Esophagus squamous epithelium (tissue), 5 donors: ENCODE data around the gene LUC7L. TPM values are rescaled to one million over a fixed set of nuclear protein-coding genes. Genes with fewer than 3 reads are reported as not detected.
"Not testable (repeated sequence)": the region's sequence is repeated elsewhere in the genome, so short reads cannot be mapped to it uniquely, and the experiment has no call there.

ENCODE experiments used
- DNase-seq: peaks from one replicate; lab custom pipeline; 2025; lab: John Stamatoyannopoulos, UW
- H3K27ac ChIP-seq, 4 donors: fragments of 200-600 bp; sonication (generic); one replicate each; pipeline ENCODE4 v1.5.1; 2016 to 2019; ENCODE audit warnings: mild to moderate bottlenecking in 1 of 4
- H3K27me3 ChIP-seq, 4 donors: fragments of 200-600 bp; sonication (generic); 1 replicate in 3 of 4; 2 replicates in 1 of 4; pipeline versions ENCODE4 v1.5.1 to v1.6.0; 2017 to 2021; ENCODE audit warnings: antibody characterized with exemption in 1 of 4
- H3K36me3 ChIP-seq, 3 donors: fragments of 200-600 bp; sonication (generic); one replicate each; pipeline ENCODE4 v1.5.1; 2016 to 2019
- H3K4me1 ChIP-seq, 3 donors: fragments of 200-600 bp; sonication (generic); one replicate each; pipeline ENCODE4 v1.5.1; 2017 to 2019
- H3K4me3 ChIP-seq, 4 donors: fragments of 200-600 bp; sonication (generic); 1 replicate in 3 of 4; 2 replicates in 1 of 4; pipeline ENCODE4 v1.5.1; 2016 to 2019; ENCODE audit warnings: mild to moderate bottlenecking in 2 of 4, moderate library complexity in 1 of 4
- H3K9me3 ChIP-seq, 3 donors: fragments of 200-600 bp; sonication (generic); one replicate each; pipeline ENCODE4 v1.5.1; 2016 to 2019
- POLR2A ChIP-seq, 4 donors: fragments of 450-650 bp; IDR thresholded peaks; one replicate each; pipeline ENCODE4 v1.6.1; 2017; ENCODE audit warnings: antibody characterized with exemption in 4 of 4, mild to moderate bottlenecking in 4 of 4, moderate library complexity in 3 of 4
- WGBS, 2 donors: methylation state at CpG; one replicate each; pipeline ENCODE4 v1.1.5; 2018; 5-methylcytosine and 5-hydroxymethylcytosine counted together
- intact Hi-C: fragments of 100-400 bp; cut with DNase I; formaldehyde crosslinking; loops from one replicate; pipeline ENCODE4 v1.15.0; 2022
- total RNA-seq, 4 donors: library from RNA; depleted of rRNA; stranded (reverse); fragments of >200 nt; gene quantifications; one replicate each; pipeline ENCODE4 v1.1.0, GENCODE V29; 2016
- TF ChIP-seq, protein P1 (sequence below), 6 experiments: fragments of 450-650 bp in 4 of 6; fragments of 200-600 bp in 2 of 6; sonication (generic) in 2 of 6; IDR thresholded peaks; one replicate each; pipeline ENCODE4 v1.5.1; 2016 to 2019; ENCODE audit warnings: antibody characterized with exemption in 6 of 6, mild to moderate bottlenecking in 4 of 6, moderate library complexity in 4 of 6
- donor health status: DM: yes; HTN: yes; CAD: no.

Gene LUC7L
- total RNA-seq, 4 donors from 2014 or later = 33.5 to 74.2 (median 46.5) TPM

DNA sequence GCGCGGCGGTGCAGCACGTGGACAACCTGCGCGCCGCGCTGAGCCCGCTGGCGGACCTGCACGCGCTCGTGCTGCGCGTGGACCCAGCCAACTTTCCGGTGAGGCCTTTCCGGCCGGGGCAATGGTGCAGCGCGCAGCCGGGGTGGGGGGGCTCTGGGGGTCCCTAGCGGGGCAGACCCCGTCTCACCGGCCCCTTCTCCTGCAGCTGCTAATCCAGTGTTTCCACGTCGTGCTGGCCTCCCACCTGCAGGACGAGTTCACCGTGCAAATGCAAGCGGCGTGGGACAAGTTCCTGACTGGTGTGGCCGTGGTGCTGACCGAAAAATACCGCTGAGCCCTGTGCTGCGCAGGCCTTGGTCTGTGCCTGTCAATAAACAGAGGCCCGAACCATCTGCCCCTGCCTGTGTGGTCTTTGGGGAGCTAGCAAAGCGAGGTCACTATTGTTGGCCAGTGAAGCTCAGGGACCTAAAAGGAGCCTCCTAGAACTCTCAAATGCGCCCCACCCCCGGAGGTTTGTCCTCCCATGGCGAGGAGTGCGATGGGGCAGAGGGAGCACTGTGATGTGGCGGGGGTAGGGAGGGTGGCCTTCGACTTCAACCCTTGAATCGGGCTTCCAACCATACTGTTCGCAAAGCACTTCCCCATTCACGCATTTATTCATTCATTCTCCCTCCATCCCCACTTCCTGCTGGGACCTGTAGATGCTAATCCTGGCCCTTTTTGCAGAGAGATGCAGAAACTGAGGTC lies 62.7 kb downstream of the LUC7L start:
- no peak overlapping the region for H3K27ac ChIP-seq
- intact Hi-C loops = no loop called here

DNA sequence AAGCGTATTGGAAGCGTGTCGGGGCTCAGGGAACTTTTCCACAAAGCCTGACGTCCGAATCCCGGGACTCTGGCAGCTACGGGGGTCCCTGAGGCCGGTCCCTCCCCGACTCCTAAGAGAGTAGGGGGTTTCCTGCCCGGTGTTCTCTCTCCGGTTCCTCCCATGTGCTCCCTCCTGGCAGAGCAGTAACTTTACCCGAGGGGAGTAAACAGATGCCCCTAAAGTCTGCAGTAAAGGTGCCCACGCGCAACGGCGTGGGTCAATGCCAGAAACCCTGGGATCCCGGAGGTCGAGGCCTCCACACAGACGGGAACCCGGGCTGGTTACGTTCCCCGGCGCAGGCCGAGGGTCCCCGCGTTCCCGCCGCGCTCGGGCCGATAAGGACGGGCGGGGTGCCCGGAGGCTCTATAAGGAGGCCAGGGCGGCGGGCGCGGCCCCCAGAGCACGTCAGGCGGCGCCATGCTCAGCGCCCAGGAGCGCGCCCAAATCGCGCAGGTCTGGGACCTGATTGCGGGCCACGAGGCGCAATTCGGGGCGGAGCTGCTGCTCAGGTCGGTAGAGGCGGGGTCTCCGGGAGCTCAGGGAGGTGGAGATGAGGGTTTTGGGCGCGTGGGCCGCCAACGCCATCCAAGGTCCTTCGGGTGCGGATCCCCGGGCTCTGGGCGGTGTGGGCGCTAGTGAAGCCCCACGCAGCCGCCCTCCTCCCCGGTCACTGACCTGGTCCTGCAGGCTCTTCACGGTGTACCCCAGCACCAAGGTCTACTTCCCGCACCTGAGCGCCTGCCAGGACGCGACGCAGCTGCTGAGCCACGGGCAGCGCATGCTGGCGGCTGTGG lies 63.5 kb downstream of the LUC7L start, which contains the start of gene HBM:
TSS of gene HBM (plus strand) at position 440 of the 836 bp plus-strand sequence. CDS start at position 460, 20 bp downstream.
- Histone ChIP-seq H3K9me3 (no peaks in the 10 kb centered on the region), H3K4me3 (peak within 1 kb of the TSS in 2 of 4 donors; percentile 22 to 34), H3K4me1 (peaks cover 15 to 21% (median 17%) of the 10 kb centered on the region in 3 donors), H3K27me3 (peaks cover 7 to 87% (median 36%) of the 10 kb centered on the region in 4 donors), H3K36me3 (no peaks in the 10 kb centered on the region), H3K27ac (no peak within 1 kb of the TSS)
- intact Hi-C loops = no loop called here
- DNase-seq = no peak
- WGBS, 2 donors = no CpG with 5 or more reads among the region's 75 CpGs
- TF ChIP-seq, protein P1, sequence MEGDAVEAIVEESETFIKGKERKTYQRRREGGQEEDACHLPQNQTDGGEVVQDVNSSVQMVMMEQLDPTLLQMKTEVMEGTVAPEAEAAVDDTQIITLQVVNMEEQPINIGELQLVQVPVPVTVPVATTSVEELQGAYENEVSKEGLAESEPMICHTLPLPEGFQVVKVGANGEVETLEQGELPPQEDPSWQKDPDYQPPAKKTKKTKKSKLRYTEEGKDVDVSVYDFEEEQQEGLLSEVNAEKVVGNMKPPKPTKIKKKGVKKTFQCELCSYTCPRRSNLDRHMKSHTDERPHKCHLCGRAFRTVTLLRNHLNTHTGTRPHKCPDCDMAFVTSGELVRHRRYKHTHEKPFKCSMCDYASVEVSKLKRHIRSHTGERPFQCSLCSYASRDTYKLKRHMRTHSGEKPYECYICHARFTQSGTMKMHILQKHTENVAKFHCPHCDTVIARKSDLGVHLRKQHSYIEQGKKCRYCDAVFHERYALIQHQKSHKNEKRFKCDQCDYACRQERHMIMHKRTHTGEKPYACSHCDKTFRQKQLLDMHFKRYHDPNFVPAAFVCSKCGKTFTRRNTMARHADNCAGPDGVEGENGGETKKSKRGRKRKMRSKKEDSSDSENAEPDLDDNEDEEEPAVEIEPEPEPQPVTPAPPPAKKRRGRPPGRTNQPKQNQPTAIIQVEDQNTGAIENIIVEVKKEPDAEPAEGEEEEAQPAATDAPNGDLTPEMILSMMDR (IDR thresholded peaks at IDR 0.05) = no peak
- no peak for TF ChIP-seq POLR2A (IDR thresholded peaks at IDR 0.05)

More for the DNA sequence above, 62.7 kb downstream of the LUC7L start:
- H3K36me3 ChIP-seq = no peaks in the 10 kb centered on the region
- H3K4me1 ChIP-seq = peaks cover 15 to 21% (median 17%) of the 10 kb centered on the region in 3 donors
- WGBS, 2 donors = 4 to 7% methylated on average over 11 to 22 of the region's 45 CpGs
- peaks cover 7 to 87% (median 42%) of the 10 kb centered on the region in 4 donors for H3K27me3 ChIP-seq
- H3K4me3 ChIP-seq = peak overlapping the region in 2 of 4 donors; percentile 22 to 34
- H3K9me3 ChIP-seq = no peaks in the 10 kb centered on the region
- TF ChIP-seq, protein P1 (IDR thresholded peaks at IDR 0.05) = no peak
- no peak for TF ChIP-seq POLR2A (IDR thresholded peaks at IDR 0.05)
- DNase-seq = no peak

DNA sequence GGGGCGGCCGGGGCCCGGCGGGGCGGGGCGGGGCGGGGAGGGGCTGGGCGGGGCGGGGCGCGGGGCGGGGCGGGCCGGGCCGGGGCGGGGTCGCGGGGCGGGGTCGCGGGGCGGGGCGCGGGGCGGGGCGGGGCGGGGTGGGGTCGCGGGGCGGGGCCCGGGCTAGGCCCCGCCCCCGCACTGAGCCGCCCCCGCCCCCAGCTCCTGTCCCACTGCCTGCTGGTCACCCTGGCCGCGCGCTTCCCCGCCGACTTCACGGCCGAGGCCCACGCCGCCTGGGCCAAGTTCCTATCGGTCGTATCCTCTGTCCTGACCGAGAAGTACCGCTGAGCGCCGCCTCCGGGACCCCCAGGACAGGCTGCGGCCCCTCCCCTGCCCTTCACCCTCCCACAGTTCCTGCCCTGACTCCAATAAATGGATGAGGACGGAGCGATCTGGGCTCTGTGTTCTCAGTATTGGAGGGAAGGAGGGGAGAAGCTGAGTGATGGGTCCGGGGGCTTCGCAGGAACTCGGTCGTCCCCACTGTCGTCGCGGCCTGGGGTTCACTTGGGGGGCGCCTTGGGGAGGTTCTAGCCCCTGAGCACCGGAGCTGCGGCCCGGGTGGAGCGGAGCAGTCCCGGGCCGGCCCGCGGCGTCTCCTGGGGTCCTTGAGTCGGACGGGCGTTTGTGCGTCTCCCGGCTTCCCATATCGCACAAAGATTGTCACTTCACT lies 64.3 kb downstream of the LUC7L start:
- H3K4me1 ChIP-seq = peaks cover 15 to 21% (median 17%) of the 10 kb centered on the region in 3 donors
- TF ChIP-seq POLR2A (IDR thresholded peaks at IDR 0.05) = no peak
- TF ChIP-seq, protein P1 (IDR thresholded peaks at IDR 0.05) = no peak
- no peak overlapping the region for H3K27ac ChIP-seq
- WGBS, 2 donors = 0% methylated on average over 2 of the region's 77 CpGs; no CpG with 5 or more reads in 1 of the 2 donors
- H3K9me3 ChIP-seq = no peaks in the 10 kb centered on the region
- no peak for DNase-seq
- H3K27me3 ChIP-seq = peaks cover 7 to 85% (median 32%) of the 10 kb centered on the region in 4 donors
- no peaks in the 10 kb centered on the region for H3K36me3 ChIP-seq
- H3K4me3 ChIP-seq = peak overlapping the region in 1 of 4 donors; percentile 34
- intact Hi-C loops = no loop called here

DNA sequence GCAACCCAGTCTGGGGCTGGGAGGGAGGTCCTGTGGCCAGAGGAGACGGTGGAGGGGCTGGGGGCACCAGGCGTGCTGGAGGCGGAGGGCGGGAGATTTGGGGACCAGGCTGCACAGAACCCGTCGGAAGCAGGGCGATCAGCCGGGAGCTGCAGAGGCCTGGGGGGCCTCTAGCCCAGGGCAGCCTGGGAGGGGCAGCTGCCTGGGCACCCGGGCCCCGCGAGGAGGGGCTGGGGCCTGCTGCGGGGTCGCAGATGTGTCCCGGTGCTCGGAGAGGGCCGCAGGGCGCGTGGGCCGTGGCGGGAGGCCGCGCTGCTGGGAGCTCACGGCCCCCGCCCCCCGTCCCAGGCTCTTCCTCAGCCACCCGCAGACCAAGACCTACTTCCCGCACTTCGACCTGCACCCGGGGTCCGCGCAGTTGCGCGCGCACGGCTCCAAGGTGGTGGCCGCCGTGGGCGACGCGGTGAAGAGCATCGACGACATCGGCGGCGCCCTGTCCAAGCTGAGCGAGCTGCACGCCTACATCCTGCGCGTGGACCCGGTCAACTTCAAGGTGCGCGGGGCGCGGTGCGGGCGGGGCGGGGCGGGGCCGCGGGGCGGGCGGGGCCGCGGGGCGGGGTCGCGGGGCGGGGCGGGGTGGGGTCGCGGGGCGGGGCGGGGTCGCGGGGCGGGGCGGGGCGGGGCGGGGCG lies 65.0 kb downstream of the LUC7L start:
- peaks cover 7 to 84% (median 32%) of the 10 kb centered on the region in 4 donors for H3K27me3 ChIP-seq
- intact Hi-C loops, H3K27ac ChIP-seq, H3K36me3 ChIP-seq, H3K4me3 ChIP-seq, DNase-seq, H3K9me3 ChIP-seq: not testable (repeated sequence)
- H3K4me1 ChIP-seq = peaks cover 15 to 21% (median 17%) of the 10 kb centered on the region in 3 donors
- WGBS, 2 donors = no CpG with 5 or more reads among the region's 80 CpGs

DNA sequence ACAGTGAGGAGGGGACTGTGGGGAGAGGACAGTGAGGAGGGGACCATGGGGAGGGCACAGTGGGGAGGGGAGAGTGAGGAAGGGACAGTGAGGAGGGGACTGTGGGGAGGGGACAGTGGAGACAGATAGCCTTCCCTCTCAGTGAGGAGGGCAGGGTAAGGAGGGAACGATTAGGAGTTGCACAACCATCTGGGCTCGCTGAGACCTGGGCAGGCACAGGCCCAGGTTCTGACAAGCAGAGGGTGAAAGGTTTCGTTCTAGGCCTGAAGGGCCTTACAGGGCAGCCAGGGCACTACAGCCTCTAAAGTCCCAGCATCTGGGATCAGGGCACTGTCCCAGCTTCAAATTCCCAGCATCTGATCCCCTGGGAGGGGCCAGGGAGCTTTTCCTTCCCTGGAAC lies 65.6 kb downstream of the LUC7L start:
- Histone ChIP-seq H3K27me3 (peaks cover 7 to 84% (median 32%) of the 10 kb centered on the region in 4 donors), H3K4me1 (peaks cover 15 to 21% (median 17%) of the 10 kb centered on the region in 3 donors)
- intact Hi-C loops, H3K9me3 ChIP-seq, H3K36me3 ChIP-seq, DNase-seq, H3K4me3 ChIP-seq, H3K27ac ChIP-seq: not testable (repeated sequence)
- 0 to 24% methylated on average over 1 to 3 of the region's 3 CpGs for WGBS, 2 donors

DNA sequence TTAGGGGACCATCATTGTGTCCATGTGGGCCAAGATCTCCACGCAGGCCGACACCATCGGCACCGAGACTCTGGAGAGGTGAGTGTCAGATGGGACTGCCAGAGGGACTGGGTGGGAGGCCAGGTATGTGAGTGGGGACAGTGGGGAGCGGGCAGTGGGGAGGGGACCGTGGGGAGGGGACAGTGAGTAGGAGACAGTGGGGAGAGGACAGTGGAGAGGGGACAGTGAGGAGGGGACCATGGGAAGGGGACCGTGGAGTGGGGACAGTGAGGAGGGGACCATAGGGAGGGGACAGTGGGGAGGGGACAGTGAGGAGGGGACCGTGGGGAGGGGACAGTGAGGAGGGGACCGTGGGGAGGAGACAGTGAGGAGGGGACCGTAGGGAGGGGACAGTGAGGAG lies 66.1 kb downstream of the LUC7L start:
- 57% methylated on average over 1 of the region's 10 CpGs; no CpG with 5 or more reads in 1 of the 2 donors for WGBS, 2 donors
- DNase-seq, H3K36me3 ChIP-seq, H3K9me3 ChIP-seq, H3K27ac ChIP-seq, H3K4me3 ChIP-seq, intact Hi-C loops: not testable (repeated sequence)
- Histone ChIP-seq H3K4me1 (peaks cover 15 to 21% (median 17%) of the 10 kb centered on the region in 3 donors), H3K27me3 (peaks cover 7 to 84% (median 29%) of the 10 kb centered on the region in 4 donors)
